HG03575 (cell line): ENCODE measurements around the gene MGST3.
"Not testable (repeated sequence)": the region's sequence is repeated elsewhere in the genome, so short reads cannot be mapped to it uniquely, and the experiment has no call there.

Experiments used
- ATAC-seq: cut with Tn5 transposase; IDR thresholded peaks from one replicate; pipeline ENCODE4 v1.9.1; 2021; ENCODE audit not compliant: unreplicated experiment, insufficient number of reproducible peaks, low FRiP score; ENCODE audit errors: extremely low read depth

Gene MGST3

GRCh38 chr1:165686121-165686970 lies 55.3 kb downstream of the MGST3 start:
- ATAC-seq, result no peak

- ATAC-seq, result no peak
These were observed 56.0 kb downstream of the MGST3 start for GRCh38 chr1:165686971-165687433.

GRCh38 chr1:165688046-165688445 lies 57.0 kb downstream of the MGST3 start:
- ATAC-seq, result no peak

- no peak for ATAC-seq
These were observed 64.0 kb downstream of the MGST3 start for GRCh38 chr1:165695031-165695430.

- ATAC-seq, result no peak
These were observed 65.6 kb downstream of the MGST3 start for GRCh38 chr1:165696625-165697100.

- ATAC-seq, result no peak
These were observed 66.5 kb downstream of the MGST3 start for GRCh38 chr1:165697491-165697880.

GRCh38 chr1:165697881-165698760 lies 67.1 kb downstream of the MGST3 start, which contains the start of gene ALDH9A1:
Gene ALDH9A1, minus strand, starts transcription at chr1:165698562. Its CDS starts 4 bp downstream, at chr1:165698558.
- ATAC-seq, result peak; percentile 78

- peak; percentile 3 for ATAC-seq
These were observed 67.7 kb downstream of the MGST3 start for GRCh38 chr1:165698761-165699052.

- no peak for ATAC-seq
These were observed 68.5 kb downstream of the MGST3 start for GRCh38 chr1:165699577-165699976.

GRCh38 chr1:165701922-165702321 lies 70.9 kb downstream of the MGST3 start:
- ATAC-seq, result not testable (repeated sequence)

- ATAC-seq, result no peak
These were observed 72.6 kb downstream of the MGST3 start for GRCh38 chr1:165703648-165704047.
